Measurements from ENCODE around the gene CDH23. TPM values are rescaled to one million over a fixed set of nuclear protein-coding genes. Genes with fewer than 3 reads are reported as not detected.

The CDH23 gene
- total RNA-seq, 2 experiments from 2014 or later: 4.6 to 5.2 TPM

DNA sequence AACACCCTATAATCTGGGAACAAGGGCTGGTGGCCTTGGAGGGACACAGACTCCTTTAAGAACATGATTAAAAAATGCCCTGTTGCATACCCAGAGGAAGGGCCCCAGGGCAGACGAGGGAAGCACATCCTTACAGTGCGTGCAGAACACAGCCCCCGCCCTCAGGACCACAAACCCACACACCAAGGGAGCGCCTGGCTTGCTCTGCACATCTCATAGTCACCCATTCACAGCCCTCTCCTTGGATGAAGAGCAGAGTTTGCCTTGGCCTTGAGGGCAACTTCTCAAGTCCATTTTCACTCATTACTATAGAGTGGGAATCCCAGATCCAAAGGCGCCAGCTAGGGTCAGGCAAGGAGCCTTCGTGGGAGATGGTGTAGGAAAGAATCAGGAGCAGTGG, 382.9 kb downstream of the CDH23 start:
- ATAC-seq (ENCODE audit: poor library complexity): no peak
- POLR2A ChIA-PET: no interaction called here
- DNase-seq: no peak
- CTCF ChIA-PET: no interaction called here
- TF ChIP-seq, protein P1, sequence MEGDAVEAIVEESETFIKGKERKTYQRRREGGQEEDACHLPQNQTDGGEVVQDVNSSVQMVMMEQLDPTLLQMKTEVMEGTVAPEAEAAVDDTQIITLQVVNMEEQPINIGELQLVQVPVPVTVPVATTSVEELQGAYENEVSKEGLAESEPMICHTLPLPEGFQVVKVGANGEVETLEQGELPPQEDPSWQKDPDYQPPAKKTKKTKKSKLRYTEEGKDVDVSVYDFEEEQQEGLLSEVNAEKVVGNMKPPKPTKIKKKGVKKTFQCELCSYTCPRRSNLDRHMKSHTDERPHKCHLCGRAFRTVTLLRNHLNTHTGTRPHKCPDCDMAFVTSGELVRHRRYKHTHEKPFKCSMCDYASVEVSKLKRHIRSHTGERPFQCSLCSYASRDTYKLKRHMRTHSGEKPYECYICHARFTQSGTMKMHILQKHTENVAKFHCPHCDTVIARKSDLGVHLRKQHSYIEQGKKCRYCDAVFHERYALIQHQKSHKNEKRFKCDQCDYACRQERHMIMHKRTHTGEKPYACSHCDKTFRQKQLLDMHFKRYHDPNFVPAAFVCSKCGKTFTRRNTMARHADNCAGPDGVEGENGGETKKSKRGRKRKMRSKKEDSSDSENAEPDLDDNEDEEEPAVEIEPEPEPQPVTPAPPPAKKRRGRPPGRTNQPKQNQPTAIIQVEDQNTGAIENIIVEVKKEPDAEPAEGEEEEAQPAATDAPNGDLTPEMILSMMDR (IDR thresholded peaks at IDR 0.05): no peak
- no peaks in the 10 kb centered on the region for H3K9me3 ChIP-seq (ENCODE audit: control insufficient read depth in 1 of 2, insufficient read depth in 1 of 2, low read length in 2 of 2)
- Mint-ChIP-seq H3K4me3 (no peak overlapping the region), H3K4me1 (ENCODE audit: low read depth) (peaks cover 29% of the 10 kb centered on the region), H3K27ac (no peak overlapping the region), H3K27me3 (no peaks in the 10 kb centered on the region), H3K9me3 (no peaks in the 10 kb centered on the region), H3K36me3 (ENCODE audit: low read depth) (no peaks in the 10 kb centered on the region)
- no peak overlapping the region for H3K27ac ChIP-seq (ENCODE audit: low read depth in 1 of 2, low read length in 2 of 2)
- intact Hi-C loops (cut with DNase I, micrococcal nuclease): no loop called here
- no peaks in the 10 kb centered on the region for H3K36me3 ChIP-seq (ENCODE audit: insufficient read depth, low read length)
- no peaks in the 10 kb centered on the region for H3K27me3 ChIP-seq (ENCODE audit: control insufficient read depth in 1 of 2, insufficient read depth in 2 of 2, low read length in 2 of 2)
- peaks cover 36% of the 10 kb centered on the region for H3K4me1 ChIP-seq (ENCODE audit: insufficient read depth, low read length)
- H3K4me3 ChIP-seq (ENCODE audit: low read length): no peak overlapping the region

DNA sequence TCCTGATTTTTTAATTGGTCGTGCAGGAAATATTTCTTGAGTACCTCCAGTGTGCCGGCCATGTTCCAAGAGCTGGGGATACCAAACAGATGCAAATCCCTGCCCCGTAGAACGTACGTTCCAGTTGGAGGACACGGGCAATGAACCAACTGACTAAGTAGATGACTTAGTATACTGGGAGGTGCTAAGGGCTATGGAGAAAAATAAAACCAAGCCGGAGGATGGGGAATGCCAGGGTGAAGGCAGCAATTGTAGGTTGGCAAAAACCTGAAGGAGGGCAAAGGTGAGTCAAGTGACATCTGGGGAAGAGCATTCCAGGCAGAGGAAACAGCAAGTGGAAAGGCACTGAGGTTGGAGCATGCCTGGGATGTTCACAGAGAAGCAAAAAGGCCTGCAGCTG, 383.4 kb downstream of the CDH23 start:
- no peak overlapping the region for H3K4me3 Mint-ChIP-seq
- intact Hi-C loops (cut with DNase I, micrococcal nuclease): no loop called here

DNA sequence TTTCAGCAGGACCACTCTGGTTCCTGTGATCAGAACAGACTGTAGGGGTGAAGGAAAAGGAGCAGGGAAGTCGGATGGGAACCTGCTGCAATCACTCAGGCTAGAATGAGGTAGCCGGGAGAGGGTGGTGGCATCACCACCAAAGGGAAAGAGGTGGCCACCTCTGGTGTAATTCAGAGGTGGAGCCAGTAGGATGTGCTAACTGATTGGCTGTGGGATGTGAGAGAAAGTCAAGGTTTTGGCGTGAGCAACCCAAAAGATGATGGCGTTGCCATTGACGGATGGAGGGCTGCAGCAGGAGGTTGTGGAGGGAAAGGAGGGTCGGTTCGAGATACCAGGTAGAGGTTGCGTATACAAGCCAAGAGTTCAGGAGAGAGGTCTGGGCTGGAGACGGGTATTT, 384.0 kb downstream of the CDH23 start:
- intact Hi-C loops (cut with DNase I, micrococcal nuclease): no loop called here
- ATAC-seq (ENCODE audit: poor library complexity) (no peak), DNase-seq (no peak)
- Histone ChIP-seq H3K27ac (ENCODE audit: low read depth in 1 of 2, low read length in 2 of 2) (no peak overlapping the region), H3K9me3 (ENCODE audit: control insufficient read depth in 1 of 2, insufficient read depth in 1 of 2, low read length in 2 of 2) (no peaks in the 10 kb centered on the region), H3K4me1 (ENCODE audit: insufficient read depth, low read length) (peaks cover 26% of the 10 kb centered on the region), H3K4me3 (ENCODE audit: low read length) (no peak overlapping the region), H3K36me3 (ENCODE audit: insufficient read depth, low read length) (no peaks in the 10 kb centered on the region), H3K27me3 (ENCODE audit: control insufficient read depth in 1 of 2, insufficient read depth in 2 of 2, low read length in 2 of 2) (no peaks in the 10 kb centered on the region)
- ChIA-PET CTCF (no interaction called here), POLR2A (no interaction called here)
- H3K4me1 Mint-ChIP-seq (ENCODE audit: low read depth): peaks cover 21% of the 10 kb centered on the region
- H3K4me3 Mint-ChIP-seq: no peak overlapping the region
- TF ChIP-seq, protein P1 (IDR thresholded peaks at IDR 0.05): no peak
- H3K27ac Mint-ChIP-seq: no peak overlapping the region
- H3K27me3 Mint-ChIP-seq: no peaks in the 10 kb centered on the region
- no peaks in the 10 kb centered on the region for H3K9me3 Mint-ChIP-seq
- no peaks in the 10 kb centered on the region for H3K36me3 Mint-ChIP-seq (ENCODE audit: low read depth)

More for the DNA sequence above, 383.4 kb downstream of the CDH23 start:
- peaks cover 31% of the 10 kb centered on the region for H3K4me1 ChIP-seq (ENCODE audit: insufficient read depth, low read length)
- POLR2A ChIA-PET: no interaction called here
- H3K27me3 Mint-ChIP-seq: no peaks in the 10 kb centered on the region
- no peaks in the 10 kb centered on the region for H3K36me3 Mint-ChIP-seq (ENCODE audit: low read depth)
- DNase-seq (no peak), ATAC-seq (ENCODE audit: poor library complexity) (no peak)
- no peaks in the 10 kb centered on the region for H3K27me3 ChIP-seq (ENCODE audit: control insufficient read depth in 1 of 2, insufficient read depth in 2 of 2, low read length in 2 of 2)
- no peaks in the 10 kb centered on the region for H3K9me3 ChIP-seq (ENCODE audit: control insufficient read depth in 1 of 2, insufficient read depth in 1 of 2, low read length in 2 of 2)
- no peak overlapping the region for H3K27ac Mint-ChIP-seq
- H3K36me3 ChIP-seq (ENCODE audit: insufficient read depth, low read length): no peaks in the 10 kb centered on the region
- TF ChIP-seq, protein P1 (IDR thresholded peaks at IDR 0.05): no peak
- H3K9me3 Mint-ChIP-seq: no peaks in the 10 kb centered on the region
- H3K4me1 Mint-ChIP-seq (ENCODE audit: low read depth): peaks cover 26% of the 10 kb centered on the region
- H3K27ac ChIP-seq (ENCODE audit: low read depth in 1 of 2, low read length in 2 of 2): no peak overlapping the region
- CTCF ChIA-PET: no interaction called here
- no peak overlapping the region for H3K4me3 ChIP-seq (ENCODE audit: low read length)
